ENCODE data around the gene LAPTM4A. TPM values are rescaled to one million over a fixed set of nuclear protein-coding genes. Genes with fewer than 3 reads are reported as not detected.
A peak's percentile ranks its signal among the peaks of the same experiment; 100 is the strongest.

LAPTM4A gene
- total and polyA plus RNA-seq, 9 donors: 171 to 427 (median 341) TPM

DNA sequence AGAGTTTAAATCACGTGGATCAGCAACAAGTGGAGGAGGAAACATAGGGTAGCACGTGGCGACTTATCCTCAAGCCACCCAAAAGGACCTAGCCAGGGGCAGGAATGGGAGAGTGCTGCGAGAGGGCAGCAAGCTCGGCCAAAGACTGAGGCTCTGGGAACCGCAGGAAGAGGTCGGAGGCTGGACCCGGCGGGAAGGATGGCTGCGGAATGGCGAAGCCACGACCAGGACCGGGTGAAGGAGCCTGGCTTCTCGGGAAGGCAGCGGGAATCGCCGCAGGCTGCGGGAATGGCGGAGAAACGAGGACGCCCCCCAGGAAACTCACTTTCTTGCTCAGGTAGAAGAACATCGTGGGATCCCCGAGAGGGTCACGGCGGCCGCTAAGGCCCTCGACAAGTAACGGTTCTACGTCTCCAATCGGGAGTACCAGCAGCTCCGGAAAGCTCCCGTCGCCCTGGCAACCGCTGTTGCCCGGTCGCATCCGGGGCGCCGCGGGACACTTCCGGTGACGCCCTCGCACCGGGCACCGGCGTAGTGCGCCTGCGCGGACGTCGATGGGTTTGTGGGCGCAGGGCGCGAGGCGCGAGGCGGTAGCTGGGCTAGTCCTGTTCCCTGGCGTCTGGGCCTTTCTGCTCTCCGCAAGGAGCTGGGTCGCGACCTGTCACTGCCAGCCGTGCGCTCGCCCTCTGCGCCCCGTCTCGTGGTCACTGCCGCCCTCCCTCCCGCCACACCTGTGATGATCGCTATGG lies 61.6 kb downstream of the LAPTM4A start, which contains the start of gene WDR35:
Gene WDR35, minus strand, starts transcription at position 439 of the 749 bp plus-strand sequence. Its CDS starts 90 bp downstream, at position 349.
- peaks cover 4% of the 10 kb centered on the region for H3K4me1 ChIP-seq (ENCODE audit: control insufficient read depth, insufficient read depth, low read length)
- H3K9me3 ChIP-seq (replicated peaks; ENCODE audit: control insufficient read depth, low read depth, low read length): no peaks in the 10 kb centered on the region
- H3K36me3 ChIP-seq (ENCODE audit: control insufficient read depth, insufficient read depth, low read length): peaks cover 2% of the 10 kb centered on the region
- peak; percentile 88 for DNase-seq
- WGBS (ENCODE audit: insufficient coverage): under 1% methylated on average over 64 of the region's 70 CpGs
- H3K4me3 ChIP-seq (ENCODE audit: low read length): peak within 1 kb of the TSS; percentile 81
- H3K27ac ChIP-seq (ENCODE audit: low read length): peak within 1 kb of the TSS; percentile 62
- peaks cover 7% of the 10 kb centered on the region for H3K27me3 ChIP-seq (ENCODE audit: control insufficient read depth, insufficient read depth, low read length)

GRCh38 chr2:19989342-19989666 lies 62.1 kb downstream of the LAPTM4A start:
- no peak overlapping the region for H3K27ac ChIP-seq (ENCODE audit: low read length)

DNA sequence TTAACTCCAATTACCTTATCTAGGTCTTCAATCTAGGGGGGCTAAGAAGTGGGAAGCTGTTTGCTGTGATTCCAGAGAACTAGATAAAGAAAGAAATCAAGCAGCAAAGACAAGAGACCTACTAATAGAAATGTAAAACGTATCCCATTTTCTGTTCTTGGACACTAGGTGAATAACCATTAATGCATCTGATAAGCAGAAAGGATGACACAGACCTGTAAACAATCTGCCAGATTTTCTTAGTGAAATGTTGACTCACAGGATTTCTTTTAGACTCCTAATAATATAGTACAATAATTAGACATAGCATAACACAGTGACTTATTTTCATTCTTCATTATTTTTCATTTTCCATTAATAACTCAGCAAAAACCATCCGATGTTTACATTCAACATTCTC lies 62.8 kb downstream of the LAPTM4A start:
- Histone ChIP-seq H3K4me1 (ENCODE audit: control insufficient read depth, insufficient read depth, low read length) (peaks cover 4% of the 10 kb centered on the region), H3K27me3 (ENCODE audit: control insufficient read depth, insufficient read depth, low read length) (peaks cover 7% of the 10 kb centered on the region), H3K4me3 (ENCODE audit: low read length) (no peak overlapping the region), H3K36me3 (ENCODE audit: control insufficient read depth, insufficient read depth, low read length) (peaks cover 4% of the 10 kb centered on the region), H3K27ac (ENCODE audit: low read length) (no peak overlapping the region), H3K9me3 (replicated peaks; ENCODE audit: control insufficient read depth, low read depth, low read length) (no peaks in the 10 kb centered on the region)
- no peak for DNase-seq
- no CpG with 5 or more reads among the region's 2 CpGs for WGBS (ENCODE audit: insufficient coverage)

More at GRCh38 chr2:19989342-19989666, 62.1 kb downstream of the LAPTM4A start:
- H3K27me3 ChIP-seq (ENCODE audit: control insufficient read depth, insufficient read depth, low read length): peaks cover 7% of the 10 kb centered on the region
- 5% methylated on average over 3 of the region's 8 CpGs for WGBS (ENCODE audit: insufficient coverage)
- peak; percentile 12 for DNase-seq
- peaks cover 4% of the 10 kb centered on the region for H3K36me3 ChIP-seq (ENCODE audit: control insufficient read depth, insufficient read depth, low read length)
- H3K4me3 ChIP-seq (ENCODE audit: low read length): peak overlapping the region; percentile 81
- peaks cover 4% of the 10 kb centered on the region for H3K4me1 ChIP-seq (ENCODE audit: control insufficient read depth, insufficient read depth, low read length)
- H3K9me3 ChIP-seq (replicated peaks; ENCODE audit: control insufficient read depth, low read depth, low read length): no peaks in the 10 kb centered on the region

GRCh38 chr2:19987936-19988335 lies 63.5 kb downstream of the LAPTM4A start:
- 100% methylated on average over 2 of the region's 5 CpGs for WGBS (ENCODE audit: insufficient coverage)
- Histone ChIP-seq H3K27me3 (ENCODE audit: control insufficient read depth, insufficient read depth, low read length) (peaks cover 7% of the 10 kb centered on the region), H3K9me3 (replicated peaks; ENCODE audit: control insufficient read depth, low read depth, low read length) (no peaks in the 10 kb centered on the region), H3K36me3 (ENCODE audit: control insufficient read depth, insufficient read depth, low read length) (peaks cover 4% of the 10 kb centered on the region), H3K27ac (ENCODE audit: low read length) (no peak overlapping the region), H3K4me1 (ENCODE audit: control insufficient read depth, insufficient read depth, low read length) (peaks cover 4% of the 10 kb centered on the region), H3K4me3 (ENCODE audit: low read length) (no peak overlapping the region)
- DNase-seq: no peak

Other genes starting within 250 kb of the LAPTM4A start
- gene TTC32, start 149.6 kb downstream of the LAPTM4A start, total RNA-seq: 13.3 TPM
- gene TTC32, start 149.6 kb downstream of the LAPTM4A start, polyA plus RNA-seq (ENCODE audit: insufficient read depth in 1 of 8, insufficient read length in 8 of 8, low replicate concordance in 1 of 8): 10 to 100 TPM; 13.7 to 21.3 (median 16.9) TPM
- 8.2 TPM for gene WDR35, start 61.5 kb downstream of the LAPTM4A start, total RNA-seq
- gene WDR35, start 61.5 kb downstream of the LAPTM4A start, polyA plus RNA-seq (ENCODE audit: insufficient read depth in 1 of 8, insufficient read length in 8 of 8, low replicate concordance in 1 of 8): 10 to 100 TPM in 1 of 8 donors, 1 to 10 TPM in 7; 5.5 to 11.3 (median 7.5) TPM
- gene MATN3, start 39.0 kb downstream of the LAPTM4A start, total RNA-seq: 0.31 TPM
- gene MATN3, start 39.0 kb downstream of the LAPTM4A start, polyA plus RNA-seq (ENCODE audit: insufficient read depth in 1 of 8, insufficient read length in 8 of 8, low replicate concordance in 1 of 8): 1 to 10 TPM in 6 of 8 donors, under 1 TPM in 2; 0.44 to 2.3 (median 1.1) TPM
- 8.4 TPM for gene SDC1, start 173.5 kb upstream of the LAPTM4A start, total RNA-seq
- 10 to 100 TPM in 7 of 8 donors, 1 to 10 TPM in 1; 6.3 to 37.9 (median 15.1) TPM for gene SDC1, start 173.5 kb upstream of the LAPTM4A start, polyA plus RNA-seq (ENCODE audit: insufficient read depth in 1 of 8, insufficient read length in 8 of 8, low replicate concordance in 1 of 8)

Measured in muscle of leg (tissue), 11 donors.